H9 (cell line): ENCODE data around the gene NUP133. TPM values are rescaled to one million over a fixed set of nuclear protein-coding genes. Genes with fewer than 3 reads are reported as not detected.

ENCODE experiments used
- DNase-seq: peaks from one replicate; pipeline ENCODE4 v3.0.0-alpha.2; 2017
- H2AFZ ChIP-seq: one replicate; pipeline ENCODE4 v1.6.1; 2013; ENCODE audit warnings: mild to moderate bottlenecking, low read length, control low read depth, moderate library complexity
- H2AK5ac ChIP-seq: 2 replicates; pipeline ENCODE4 v1.6.1; 2013; ENCODE audit warnings: low read length, control low read depth, mixed read lengths; ENCODE audit not compliant: insufficient read length
- H2BK120ac ChIP-seq: one replicate; pipeline ENCODE4 v1.6.1; 2013; ENCODE audit warnings: low read depth, mild to moderate bottlenecking, low read length, control low read depth, inconsistent platforms; ENCODE audit not compliant: poor library complexity, severe bottlenecking
- H2BK12ac ChIP-seq: 2 replicates; pipeline ENCODE4 v1.6.1; 2013; ENCODE audit warnings: low read length, control low read depth, mixed read lengths, low read depth; ENCODE audit not compliant: insufficient read length
- H2BK15ac ChIP-seq: 2 replicates; pipeline ENCODE4 v1.6.1; 2013; ENCODE audit warnings: low read depth, low read length, control low read depth
- H2BK20ac ChIP-seq: one replicate; pipeline ENCODE4 v1.6.1; 2013; ENCODE audit warnings: low read depth, mild to moderate bottlenecking, low read length, control low read depth, inconsistent platforms; ENCODE audit not compliant: poor library complexity, severe bottlenecking
- H2BK5ac ChIP-seq: 2 replicates; pipeline ENCODE4 v1.6.1; 2013; ENCODE audit warnings: low read length, control low read depth, mixed read lengths; ENCODE audit not compliant: insufficient read length
- H3K14ac ChIP-seq: 2 replicates; pipeline ENCODE4 v1.6.1; 2013; ENCODE audit warnings: low read length, control low read depth; ENCODE audit not compliant: insufficient read depth
- H3K18ac ChIP-seq: 2 replicates; pipeline ENCODE4 v1.6.1; 2013; ENCODE audit warnings: low read depth, mild to moderate bottlenecking, mixed read lengths, low read length, control low read depth; ENCODE audit not compliant: insufficient read length
- H3K23ac ChIP-seq: 2 replicates; pipeline ENCODE4 v1.6.1; 2013; ENCODE audit warnings: low read length, control low read depth, mixed read lengths, low read depth; ENCODE audit not compliant: insufficient read length
- H3K23me2 ChIP-seq: 2 replicates; pipeline ENCODE4 v1.6.1; 2013; ENCODE audit warnings: low read depth, mild to moderate bottlenecking, mixed read lengths, low read length, control low read depth; ENCODE audit not compliant: insufficient read length, poor library complexity, severe bottlenecking
- H3K27ac ChIP-seq: 2 replicates; pipeline ENCODE4 v1.5.1; 2013; ENCODE audit warnings: low read length, control low read depth, mixed read lengths, low read depth; ENCODE audit not compliant: insufficient read length
- H3K27me3 ChIP-seq: 2 replicates; pipeline ENCODE4 v1.6.1; 2013; ENCODE audit warnings: low read length, control low read depth, inconsistent platforms; ENCODE audit not compliant: insufficient read depth
- H3K4ac ChIP-seq: 2 replicates; pipeline ENCODE4 v1.6.1; 2013; ENCODE audit warnings: low read depth, mild to moderate bottlenecking, control low read depth, inconsistent platforms, low read length, moderate library complexity
- H3K4me1 ChIP-seq: 2 replicates; pipeline ENCODE4 v1.6.1; 2013; ENCODE audit warnings: low read length, control low read depth, inconsistent platforms; ENCODE audit not compliant: insufficient read depth
- H3K4me2 ChIP-seq: 2 replicates; pipeline ENCODE4 v1.6.1; 2013; ENCODE audit warnings: low read length, control low read depth, mixed read lengths; ENCODE audit not compliant: insufficient read length, insufficient read depth
- H3K56ac ChIP-seq: 2 replicates; pipeline ENCODE4 v1.6.1; 2013; ENCODE audit warnings: low read depth, mild to moderate bottlenecking, mixed read lengths, low read length, control low read depth; ENCODE audit not compliant: insufficient read length
- H3K79me1 ChIP-seq: 2 replicates; pipeline ENCODE4 v1.6.1; 2013; ENCODE audit warnings: low read depth, mild to moderate bottlenecking, moderate library complexity, low read length, control low read depth, inconsistent platforms; ENCODE audit not compliant: insufficient read depth, poor library complexity, severe bottlenecking
- H3K79me2 ChIP-seq: 2 replicates; pipeline ENCODE4 v1.6.1; 2013; ENCODE audit warnings: low read length, control low read depth, inconsistent platforms; ENCODE audit not compliant: insufficient read depth
- H3K9ac ChIP-seq: 2 replicates; pipeline ENCODE4 v1.6.1; 2013; ENCODE audit warnings: low read length, control low read depth, mixed read lengths; ENCODE audit not compliant: insufficient read length; ENCODE audit errors: extremely low read depth
- H3K9me3 ChIP-seq: one replicate; pipeline ENCODE4 v1.6.1; 2013; ENCODE audit warnings: low read depth, low read length, inconsistent platforms; ENCODE audit not compliant: control insufficient read depth
- H3T11ph ChIP-seq: one replicate; pipeline ENCODE4 v1.6.1; 2013; ENCODE audit warnings: mild to moderate bottlenecking, low read length, control low read depth, inconsistent platforms
- H4K20me1 ChIP-seq: one replicate; pipeline ENCODE4 v1.6.1; 2013; ENCODE audit not compliant: control insufficient read depth, insufficient read length, insufficient read depth
- H4K5ac ChIP-seq: 2 replicates; pipeline ENCODE4 v1.6.1; 2013; ENCODE audit warnings: low read depth, mild to moderate bottlenecking, mixed read lengths, low read length, control low read depth; ENCODE audit not compliant: insufficient read length
- H4K8ac ChIP-seq: replicated peaks from 2 replicates; pipeline ENCODE4 v1.6.1; 2013; ENCODE audit warnings: low read length, control low read depth, mixed read lengths, low read depth; ENCODE audit not compliant: insufficient read length
- H4K91ac ChIP-seq: 2 replicates; pipeline ENCODE4 v1.6.1; 2013; ENCODE audit warnings: low read depth, mild to moderate bottlenecking, moderate library complexity, mixed read lengths, low read length, control low read depth; ENCODE audit not compliant: insufficient read length
- H3K27ac Mint-ChIP-seq, 3 experiments: 2 replicates in 2 of 3; 3 replicates in 1 of 3; pipeline ENCODE4 v1.8.0; 2020 to 2021; ENCODE audit warnings: mixed read lengths in 3 of 3, mild to moderate bottlenecking in 1 of 3, moderate library complexity in 1 of 3
- H3K27me3 Mint-ChIP-seq: 2 replicates; pipeline ENCODE4 v1.8.0; 2021; ENCODE audit warnings: low read depth, mild to moderate bottlenecking, moderate library complexity, mixed read lengths
- H3K36me3 Mint-ChIP-seq, 3 experiments: 2 replicates in 2 of 3; 3 replicates in 1 of 3; pipeline ENCODE4 v1.8.0; 2020 to 2021; ENCODE audit warnings: low read depth in 3 of 3, mixed read lengths in 3 of 3; ENCODE audit not compliant: insufficient read depth in 1 of 3
- H3K4me1 Mint-ChIP-seq, 2 experiments: 2 replicates each; pipeline ENCODE4 v1.8.0; 2020; ENCODE audit warnings: mixed read lengths in 2 of 2
- H3K4me3 Mint-ChIP-seq, 2 experiments: 2 replicates in 1 of 2; 3 replicates in 1 of 2; pipeline ENCODE4 v1.8.0; 2020 to 2021; ENCODE audit warnings: mild to moderate bottlenecking in 2 of 2, mixed read lengths in 2 of 2, moderate library complexity in 1 of 2
- H3K9me3 Mint-ChIP-seq, 2 experiments: 2 replicates in 1 of 2; 3 replicates in 1 of 2; pipeline ENCODE4 v1.8.0; 2020; ENCODE audit warnings: mild to moderate bottlenecking in 2 of 2, mixed read lengths in 2 of 2, moderate library complexity in 1 of 2
- CTCF ChIP-seq: fragments of 200-600 bp; sonication (generic); conservative IDR thresholded peaks from 3 replicates; pipeline ENCODE4 v1.8.0; 2021; ENCODE audit warnings: antibody characterized with exemption, mild to moderate bottlenecking
- WGBS: extraction: QIAGEN DNeasy Blood & Tissue Kit; methylation state at CpG from one replicate; pipeline ENCODE4 v1.1.7; 2013; ENCODE audit warnings: missing lambda C conversion rate, low lambda C conversion rate, mixed read lengths; ENCODE audit not compliant: insufficient read length; ENCODE audit errors: extremely low coverage; 5-methylcytosine and 5-hydroxymethylcytosine counted together
- total RNA-seq: library from RNA; stranded (reverse); gene quantifications from 2 replicates; pipeline ENCODE4 v1.2.1, GENCODE V29; 2021

NUP133 gene
- total RNA-seq, 1 experiment from 2014 or later: 71.3 TPM

DNA sequence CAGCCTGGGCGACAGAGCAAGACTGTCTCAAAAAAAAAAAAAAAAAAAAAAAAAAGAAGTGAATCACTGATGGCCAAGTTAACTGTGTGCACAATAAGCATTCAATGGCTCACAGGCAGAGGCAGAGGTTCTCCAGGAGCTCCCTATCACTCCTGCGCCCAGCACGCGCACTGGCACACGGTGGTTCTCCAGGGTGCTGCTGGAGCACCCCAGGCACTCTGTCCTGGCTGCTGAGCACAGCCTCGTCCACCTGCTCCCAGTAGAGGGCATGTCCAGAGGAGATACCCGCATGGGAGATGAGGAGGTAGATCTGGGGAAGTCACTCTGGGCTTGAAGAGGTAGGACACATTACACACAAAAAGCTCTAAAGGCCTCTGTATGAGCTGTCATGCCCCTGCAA, 21.5 kb upstream of the NUP133 start:
- no peak for TF ChIP-seq CTCF
- Histone ChIP-seq H2AFZ (no peak overlapping the region), H4K91ac (no peak overlapping the region), H4K5ac (no peak overlapping the region), H3K79me1 (no peaks in the 10 kb centered on the region), H3K79me2 (no peaks in the 10 kb centered on the region), H4K8ac (no peak overlapping the region), H2AK5ac (no peak overlapping the region), H3K23ac (no peak overlapping the region), H3T11ph (no peak overlapping the region), H2BK5ac (no peak overlapping the region), H3K4ac (no peak overlapping the region), H3K4me1 (no peaks in the 10 kb centered on the region), H3K4me2 (no peak overlapping the region), H3K9ac (no peak overlapping the region), H3K27me3 (no peaks in the 10 kb centered on the region), H2BK12ac (no peak overlapping the region), H3K56ac (no peak overlapping the region), H3K14ac (no peak overlapping the region), H2BK15ac (no peak overlapping the region), H2BK120ac (no peak overlapping the region), H3K18ac (no peak overlapping the region), H4K20me1 (no peaks in the 10 kb centered on the region), H3K23me2 (no peaks in the 10 kb centered on the region), H3K27ac (no peak overlapping the region), H3K9me3 (no peaks in the 10 kb centered on the region), H2BK20ac (no peak overlapping the region)
- no peak for DNase-seq
- peaks cover 17 to 62% (median 53%) of the 10 kb centered on the region in 3 experiments; a peak in 6 of 7 replicates for H3K36me3 Mint-ChIP-seq
- H3K4me1 Mint-ChIP-seq: no peaks in the 10 kb centered on the region
- H3K27me3 Mint-ChIP-seq: no peaks in the 10 kb centered on the region
- no CpG with 5 or more reads among the region's 7 CpGs for WGBS
- no peak overlapping the region for H3K4me3 Mint-ChIP-seq
- H3K27ac Mint-ChIP-seq: no peak overlapping the region
- no peaks in the 10 kb centered on the region for H3K9me3 Mint-ChIP-seq
